ENCODE data around the gene FABP3. TPM values are rescaled to one million over a fixed set of nuclear protein-coding genes. Genes with fewer than 3 reads are reported as not detected.

The FABP3 gene
- total RNA-seq (2021; fragmentation: NEBNext Ultra II Directional; extraction: Animal tissue kit (Norgen Biotek cat#: 25700)), result 31.4 and 34.8 TPM in 2 replicates
- 29.5 and 43.9 TPM in 2 replicates for polyA plus RNA-seq (2011; rRNA removed)
- 46.1 TPM for polyA plus RNA-seq (2011; cell fraction: cytosol; rRNA removed)
- 32.9 TPM for polyA plus RNA-seq (2011; cell fraction: nucleus; rRNA removed)
- polyA plus RNA-seq (2012, experiment 1 of 2), result 51.7 to 65.2 TPM (median 58.2 TPM) in 4 replicates
- polyA plus RNA-seq (2012, experiment 2 of 2), result 15.5 TPM
- 20.4 TPM for polyA plus RNA-seq (2013, experiment 1 of 2)
- polyA plus RNA-seq (2013, experiment 2 of 2), result 21.3 TPM
- 58.1 and 66.4 TPM in 2 replicates for polyA minus RNA-seq (2011; rRNA and poly(A)+ RNA removed)
- 20.0 TPM for polyA minus RNA-seq (2011; cell fraction: cytosol; rRNA and poly(A)+ RNA removed)
- 15.2 TPM for polyA minus RNA-seq (2011; cell fraction: nucleus; rRNA and poly(A)+ RNA removed)
- long read RNA-seq, experiment 1, transcript FABP3-201 (4 exons, 725 nt), result major isoform, 17 of 23 reads
- long read RNA-seq, experiment 1, partial matches to known transcripts, result 1 of 23 reads
- long read RNA-seq, experiment 1, other reads (novel, unspliced or antisense), result 4 of 23 reads
- long read RNA-seq, experiment 2, result 0 reads

- no peaks in the 10 kb centered on the region; a peak in 1 of 8 replicates for H3K36me3 ChIP-seq (ENCODE audit: control insufficient read depth in 2 of 4, insufficient read depth in 4 of 4, low read length in 3 of 4)
- no peaks in the 10 kb centered on the region for H3K79me2 ChIP-seq (ENCODE audit: control insufficient read depth in 1 of 2, insufficient read depth in 2 of 2, low read length in 2 of 2)
- H3K4me1 ChIP-seq (replicated peaks in 1 of 4; ENCODE audit: control insufficient read depth in 3 of 4, insufficient read depth in 4 of 4, low read length in 3 of 4), result peaks cover 8 to 27% (median 24%) of the 10 kb centered on the region in 4 experiments
- peak within 1 kb of the TSS; percentile 85 for H4K5ac ChIP-seq (ENCODE audit: insufficient read length, low read depth, low read length)
- peak within 1 kb of the TSS; percentile 86 to 93 for H3K4me2 ChIP-seq (ENCODE audit: insufficient read depth in 1 of 2, low read depth in 2 of 2, low read length in 2 of 2)
- peak within 1 kb of the TSS; percentile 72; the same call in 1 of the 2 replicates for H3K27ac ChIP-seq (ENCODE audit: low read depth, low read length)
- H2AFZ ChIP-seq (ENCODE audit: low read length), result no peak within 1 kb of the TSS; the same call in 1 of the 2 replicates
- H2BK5ac ChIP-seq (ENCODE audit: low read depth, low read length), result peak within 1 kb of the TSS; percentile 88
- peak within 1 kb of the TSS; percentile 68 for H2BK15ac ChIP-seq (ENCODE audit: low read length)
- H2BK12ac ChIP-seq (ENCODE audit: low read depth, low read length), result peak within 1 kb of the TSS; percentile 86
- ChIA-PET POLR2A (ENCODE audit: partially characterized antibody) (interaction anchor here (0.6 to 5.4 kb wide), 29 partner anchors 8 to 1193 kb away, joined by 3 to 26 read pairs (median 4); partner anchors contain the start of gene SERINC2), CTCF (ENCODE audit: partially characterized antibody) (interaction anchor here (0.8 to 4.0 kb wide), 14 partner anchors 10 to 193 kb away, joined by 3 to 32 read pairs (median 4); no protein-coding TSS in a partner anchor)
- no peaks in the 10 kb centered on the region for H3K79me1 ChIP-seq (ENCODE audit: low read depth, low read length)
- peak; percentile 85 to 91 for DNase-seq (ENCODE audit: low read depth in 1 of 2, low spot score in 2 of 2)
- peak within 1 kb of the TSS; percentile 15; the same call in 1 of the 2 replicates for H2BK20ac ChIP-seq (ENCODE audit: low read length)
- H2AK5ac ChIP-seq (ENCODE audit: low read depth, low read length), result 0 out of 2 replicates have a peak within 1 kb of the TSS, but pooled peaks have one; percentile 55
- no peak within 1 kb of the TSS for H3K23ac ChIP-seq (ENCODE audit: insufficient read length)
- peak within 1 kb of the TSS; percentile 33 to 65 (median 58) for H3K4me3 ChIP-seq (ENCODE audit: extremely low read depth in 1 of 4, insufficient read depth in 2 of 4, low read depth in 3 of 4, low read length in 4 of 4)
- 1% methylated on average over 32 of the region's 44 CpGs; no CpG with 5 or more reads in 1 of the 2 experiments for WGBS, 2 experiments (ENCODE audit: extremely low coverage in 1 of 2, insufficient coverage in 1 of 2, insufficient read length in 1 of 2, insufficient replicate concordance in 2 of 2, low coverage in 1 of 2, low lambda C conversion rate in 2 of 2, missing lambda C conversion rate in 1 of 2)
- H3K27me3 ChIP-seq (replicated peaks in 1 of 4; ENCODE audit: control insufficient read depth in 3 of 4, extremely low read depth in 1 of 4, insufficient read depth in 3 of 4, low read length in 3 of 4), result 0 out of 7 replicates have a peak, but pooled peaks cover 0 to 2% (median 0%) of the 10 kb centered on the region in 4 experiments
- H3K14ac ChIP-seq (ENCODE audit: insufficient read length), result no peak within 1 kb of the TSS
- peak within 1 kb of the TSS; percentile 65 for H3K56ac ChIP-seq (replicated peaks; ENCODE audit: insufficient read length, low read depth, low read length)
- H3K18ac ChIP-seq (ENCODE audit: extremely low read depth, low read length), result peak within 1 kb of the TSS; percentile 97
- H2BK120ac ChIP-seq (replicated peaks; ENCODE audit: low read depth, low read length), result peak within 1 kb of the TSS; percentile 88
- H4K8ac ChIP-seq (ENCODE audit: extremely low read depth, insufficient read depth, low read length), result peak within 1 kb of the TSS; percentile 81; the same call in 1 of the 2 replicates
- peak within 1 kb of the TSS; percentile 73 for H3K4ac ChIP-seq (replicated peaks; ENCODE audit: insufficient read length, low read depth, low read length)
- H3K9me3 ChIP-seq (ENCODE audit: insufficient read depth in 2 of 2, low read depth in 1 of 2, low read length in 1 of 2), result no peaks in the 10 kb centered on the region
- H4K20me1 ChIP-seq (replicated peaks in 1 of 2; ENCODE audit: control insufficient read depth in 1 of 2, insufficient read depth in 2 of 2, low read length in 2 of 2), result no peaks in the 10 kb centered on the region
- H3K23me2 ChIP-seq (ENCODE audit: low read depth, low read length), result peaks cover 11% of the 10 kb centered on the region
- peak within 1 kb of the TSS in 3 of 4 experiments; percentile 31 to 69 (median 68); a peak in 6 of 7 replicates for H3K9ac ChIP-seq (replicated peaks in 1 of 4; ENCODE audit: extremely low read depth in 1 of 4, low read depth in 3 of 4, low read length in 3 of 4)
- FAIRE-seq, result no peak
- peak within 1 kb of the TSS; percentile 85 for H4K91ac ChIP-seq (replicated peaks; ENCODE audit: insufficient read length, low read length)
- TF ChIP-seq SIN3A (conservative IDR thresholded peaks at IDR 0.05 in 1 of 2, IDR thresholded peaks at IDR 0.05 in 1 of 2; ENCODE audit: low read depth in 1 of 2, low read length in 2 of 2) (peak; percentile 29 to 81; a peak in 1 of 4 replicates), NANOG (IDR thresholded peaks at IDR 0.05; ENCODE audit: insufficient read depth, low read depth, low read length, poor library complexity, severe bottlenecking) (no peak), MAX (IDR thresholded peaks at IDR 0.05) (peak; percentile 96), SAP30 (IDR thresholded peaks at IDR 0.05; ENCODE audit: insufficient read depth, insufficient replicate concordance, low read length) (peak; percentile 58), HDAC2 (IDR thresholded peaks at IDR 0.05; ENCODE audit: borderline replicate concordance in 1 of 2, low read depth in 2 of 2, low read length in 2 of 2) (peak in 1 of 2 experiments; percentile 53; a peak in 2 of 4 replicates), TBP (IDR thresholded peaks at IDR 0.05; ENCODE audit: low read depth, low read length) (peak; percentile 73)
Measured at GRCh38 chr1:31373056-31373896, at the start of gene FABP3. TSS of gene FABP3 (minus strand) at chr1:31373076. CDS start at chr1:31373014, 62 bp downstream.

Data from H1 (cell line).